GM23338 (cell line): ENCODE data around the gene UBL4A. TPM values are rescaled to one million over a fixed set of nuclear protein-coding genes. Genes with fewer than 3 reads are reported as not detected.

Experiments
- ATAC-seq: fragments of 200-7000 bp; cut with Tn5 transposase; 3 replicates; pipeline ENCODE4 v1.9.1; 2020
- DNase-seq: peaks from one replicate; pipeline ENCODE4 v3.0.0-alpha.2; 2015; ENCODE audit warnings: low spot score
- H2AFZ ChIP-seq: fragments of 200-600 bp; sonication (generic); 2 replicates; pipeline ENCODE4 v1.8.0; 2016; ENCODE audit warnings: antibody characterized with exemption, mild to moderate bottlenecking, moderate library complexity
- H3F3A ChIP-seq: fragments of 200-600 bp; sonication (generic); replicated peaks from 2 replicates; pipeline ENCODE4 v1.8.0; 2017; ENCODE audit warnings: antibody characterized with exemption, mixed run types, low read depth
- H3K27ac ChIP-seq: fragments of 200-600 bp; sonication (generic); 2 replicates; pipeline ENCODE4 v1.6.1; 2016; ENCODE audit warnings: low read depth
- H3K27me3 ChIP-seq: fragments of 200-600 bp; sonication (generic); 2 replicates; pipeline ENCODE4 v1.8.0; 2016; ENCODE audit warnings: mild to moderate bottlenecking, mixed run types, moderate library complexity; ENCODE audit not compliant: insufficient read depth
- H3K36me3 ChIP-seq: fragments of 200-600 bp; sonication (generic); 2 replicates; pipeline ENCODE4 v1.8.0; 2016; ENCODE audit warnings: mild to moderate bottlenecking; ENCODE audit not compliant: insufficient read depth
- H3K4me1 ChIP-seq: fragments of 200-600 bp; sonication (generic); 2 replicates; pipeline ENCODE4 v1.8.0; 2016; ENCODE audit warnings: mild to moderate bottlenecking, moderate library complexity; ENCODE audit not compliant: insufficient read depth
- H3K4me2 ChIP-seq: fragments of 200-600 bp; sonication (generic); 2 replicates; pipeline ENCODE4 v1.7.1; 2017; ENCODE audit warnings: mixed run types
- H3K4me3 ChIP-seq: fragments of 200-600 bp; sonication (generic); 2 replicates; pipeline ENCODE4 v1.6.1; 2016; ENCODE audit warnings: mixed run types
- H3K79me2 ChIP-seq: fragments of 200-600 bp; sonication (generic); replicated peaks from 2 replicates; pipeline ENCODE4 v1.8.0; 2017; ENCODE audit warnings: mild to moderate bottlenecking; ENCODE audit not compliant: insufficient read depth
- H3K9me2 ChIP-seq: fragments of 200-600 bp; sonication (generic); 2 replicates; pipeline ENCODE4 v1.8.0; 2017; ENCODE audit not compliant: insufficient read depth
- H4K20me1 ChIP-seq: fragments of 200-600 bp; sonication (generic); replicated peaks from 2 replicates; pipeline ENCODE4 v1.8.0; 2017; ENCODE audit warnings: mild to moderate bottlenecking; ENCODE audit not compliant: insufficient read depth
- H3K27ac Mint-ChIP-seq: 2 replicates; pipeline ENCODE4 v1.8.0; 2020; ENCODE audit warnings: inconsistent platforms, mild to moderate bottlenecking, moderate library complexity, mixed read lengths
- H3K27me3 Mint-ChIP-seq: 3 replicates; pipeline ENCODE4 v1.8.0; 2022; ENCODE audit warnings: low read depth, mild to moderate bottlenecking, moderate library complexity, mixed read lengths, inconsistent platforms; ENCODE audit not compliant: insufficient read depth, poor library complexity
- H3K36me3 Mint-ChIP-seq: 3 replicates; pipeline ENCODE4 v1.8.0; 2021; ENCODE audit warnings: low read depth, mild to moderate bottlenecking, inconsistent platforms, moderate library complexity, mixed read lengths
- H3K4me1 Mint-ChIP-seq: 3 replicates; pipeline ENCODE4 v1.8.0; 2020; ENCODE audit warnings: mild to moderate bottlenecking, inconsistent platforms, mixed read lengths
- H3K4me3 Mint-ChIP-seq: 3 replicates; pipeline ENCODE4 v1.8.0; 2021; ENCODE audit warnings: moderate library complexity, mild to moderate bottlenecking, inconsistent platforms, mixed read lengths
- H3K9me3 Mint-ChIP-seq: 3 replicates; pipeline ENCODE4 v1.8.0; 2020; ENCODE audit warnings: moderate library complexity, mild to moderate bottlenecking, inconsistent platforms, mixed read lengths
- CREB1 ChIP-seq: fragments of 250-450 bp; sonication (Bioruptor Pico); IDR thresholded peaks from 2 replicates; pipeline ENCODE4 v1.5.0; 2020; ENCODE audit warnings: low read depth, mild to moderate bottlenecking, moderate library complexity
- EZH2phosphoT487 ChIP-seq: fragments of 200-600 bp; sonication (generic); IDR thresholded peaks from one replicate; pipeline ENCODE4 v1.8.1; 2018; ENCODE audit warnings: antibody characterized with exemption; ENCODE audit not compliant: unreplicated experiment
- JUNB ChIP-seq: IDR thresholded peaks from one replicate; pipeline ENCODE4 v1.6.1; 2016; ENCODE audit warnings: antibody characterized with exemption; ENCODE audit not compliant: unreplicated experiment
- NANOG ChIP-seq: IDR thresholded peaks from 2 replicates; pipeline ENCODE4 v1.6.1; 2016; ENCODE audit warnings: antibody characterized with exemption, borderline replicate concordance
- ZNF331 ChIP-seq: fragments of 250-450 bp; sonication (Bioruptor Pico); IDR thresholded peaks from 2 replicates; pipeline ENCODE4 v1.5.0; 2020; ENCODE audit warnings: low read depth, mild to moderate bottlenecking, moderate library complexity
- ZNF462 ChIP-seq: fragments of 250-450 bp; sonication (Bioruptor Pico); IDR thresholded peaks from 2 replicates; pipeline ENCODE4 v1.5.0; 2020; ENCODE audit warnings: mild to moderate bottlenecking, moderate library complexity
- polyA plus RNA-seq: library from polyadenylated mRNA; unstranded; fragments of >200 nt; fragmentation: Nextera tagmentation; extraction: Ambion mirVana; gene quantifications from 2 replicates; pipeline ENCODE4 v1.2.1, GENCODE V29; 2016
- total RNA-seq: library from RNA; depleted of rRNA; stranded (reverse); fragments of >200 nt; shearing (Covaris generic); gene quantifications from 2 replicates; pipeline ENCODE4 v1.2.3, GENCODE V29; 2014

Gene UBL4A
- total and polyA plus RNA-seq, 2 experiments from 2014 or later, result 15.6 to 43.7 TPM

DNA sequence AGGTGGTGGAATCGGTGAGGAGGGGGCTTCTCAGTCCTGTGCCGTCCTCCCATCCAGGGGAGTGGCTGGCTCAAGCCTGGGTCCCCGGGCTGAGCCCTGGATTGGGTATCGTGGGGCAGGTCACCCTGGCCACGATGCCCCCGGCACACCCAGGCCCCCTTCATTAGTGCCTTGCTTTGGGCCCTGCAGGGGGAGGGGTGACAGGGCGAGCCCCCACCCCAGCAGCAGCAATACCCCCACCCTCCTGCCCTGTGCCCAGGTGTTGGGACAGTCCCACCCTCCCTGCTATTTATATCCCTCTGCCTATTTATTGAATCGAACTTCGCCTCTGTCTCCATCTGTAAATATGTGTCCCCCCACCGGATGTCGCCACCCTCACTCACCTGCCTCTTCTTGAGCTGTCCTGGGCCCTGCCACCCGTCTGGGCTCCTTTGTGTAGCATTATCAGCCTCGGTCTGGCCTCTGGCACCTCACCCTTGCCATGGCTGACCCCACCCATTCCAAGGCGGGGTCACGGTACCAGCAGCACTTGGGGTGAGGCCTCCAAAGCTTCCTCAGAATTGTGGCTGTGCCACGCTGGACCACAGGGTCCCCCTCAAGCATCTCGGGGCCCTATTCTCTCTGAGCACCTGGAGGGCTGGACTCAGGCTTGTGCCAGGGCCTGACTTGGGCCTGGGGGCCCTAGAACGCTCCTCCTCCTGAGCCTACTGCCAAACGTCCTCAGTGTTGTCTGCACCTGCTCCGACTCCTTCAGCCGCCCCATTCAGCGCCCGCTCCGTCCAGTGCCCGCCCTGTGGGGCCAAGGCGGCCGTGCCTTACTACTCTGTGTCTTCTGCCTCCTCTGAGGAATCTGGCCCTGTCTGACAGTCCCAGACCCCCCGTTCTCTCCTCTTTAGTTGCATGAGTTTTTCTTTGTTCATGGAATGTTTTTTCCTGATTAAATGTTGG lies 13.5 kb downstream of the UBL4A start:
- Mint-ChIP-seq H3K4me3 (no peak overlapping the region), H3K27ac (no peak overlapping the region), H3K9me3 (no peaks in the 10 kb centered on the region), H3K27me3 (peaks cover 6% of the 10 kb centered on the region), H3K36me3 (peaks cover 10% of the 10 kb centered on the region), H3K4me1 (no peaks in the 10 kb centered on the region)
- peak; percentile 40; the same call in 2 of the 3 replicates for ATAC-seq
- Histone ChIP-seq H3K4me1 (no peaks in the 10 kb centered on the region), H3K36me3 (no peaks in the 10 kb centered on the region), H2AFZ (no peak overlapping the region), H3K4me2 (no peak overlapping the region), H3K4me3 (no peak overlapping the region), H4K20me1 (no peaks in the 10 kb centered on the region; the same call in 1 of the 2 replicates), H3K27ac (no peak overlapping the region), H3K9me2 (no peaks in the 10 kb centered on the region), H3K79me2 (no peaks in the 10 kb centered on the region), H3K27me3 (no peaks in the 10 kb centered on the region), H3F3A (no peaks in the 10 kb centered on the region)
- TF ChIP-seq EZH2phosphoT487 (no peak), NANOG (no peak), ZNF331 (CRISPR knock-in tag) (no peak), ZNF462 (CRISPR knock-in tag) (no peak), JUNB (no peak), CREB1 (no peak)
- no peak for DNase-seq
